Adipocyte (in vitro differentiated cells): ENCODE measurements around the gene LRRC8E.

Experiments used
- DNase-seq: peaks from one replicate; pipeline ENCODE4 v3.0.0-alpha.2; 2015; ENCODE audit warnings: low read depth
- H3K27me3 ChIP-seq: replicated peaks from 2 replicates; pipeline ENCODE4 v1.7.0; 2013; ENCODE audit warnings: mild to moderate bottlenecking, low read length, moderate library complexity; ENCODE audit not compliant: control insufficient read depth, insufficient read depth
- H3K36me3 ChIP-seq: 2 replicates; pipeline ENCODE4 v1.7.0; 2013; ENCODE audit warnings: low read length, mild to moderate bottlenecking, moderate library complexity; ENCODE audit not compliant: control insufficient read depth, insufficient read depth, severe bottlenecking
- H3K4me1 ChIP-seq: 2 replicates; pipeline ENCODE4 v1.7.0; 2013; ENCODE audit warnings: mild to moderate bottlenecking, low read length, moderate library complexity; ENCODE audit not compliant: control insufficient read depth, insufficient read depth
- H3K4me3 ChIP-seq: 2 replicates; pipeline ENCODE4 v1.7.0; 2013; ENCODE audit warnings: mild to moderate bottlenecking, low read length, moderate library complexity
- H3K9ac ChIP-seq: 2 replicates; pipeline ENCODE4 v1.7.0; 2013; ENCODE audit warnings: mild to moderate bottlenecking, low read length, moderate library complexity
- H3K9me3 ChIP-seq: 2 replicates; pipeline ENCODE4 v1.7.0; 2013; ENCODE audit warnings: mild to moderate bottlenecking, low read length, moderate library complexity; ENCODE audit not compliant: control insufficient read depth

LRRC8E gene

DNA sequence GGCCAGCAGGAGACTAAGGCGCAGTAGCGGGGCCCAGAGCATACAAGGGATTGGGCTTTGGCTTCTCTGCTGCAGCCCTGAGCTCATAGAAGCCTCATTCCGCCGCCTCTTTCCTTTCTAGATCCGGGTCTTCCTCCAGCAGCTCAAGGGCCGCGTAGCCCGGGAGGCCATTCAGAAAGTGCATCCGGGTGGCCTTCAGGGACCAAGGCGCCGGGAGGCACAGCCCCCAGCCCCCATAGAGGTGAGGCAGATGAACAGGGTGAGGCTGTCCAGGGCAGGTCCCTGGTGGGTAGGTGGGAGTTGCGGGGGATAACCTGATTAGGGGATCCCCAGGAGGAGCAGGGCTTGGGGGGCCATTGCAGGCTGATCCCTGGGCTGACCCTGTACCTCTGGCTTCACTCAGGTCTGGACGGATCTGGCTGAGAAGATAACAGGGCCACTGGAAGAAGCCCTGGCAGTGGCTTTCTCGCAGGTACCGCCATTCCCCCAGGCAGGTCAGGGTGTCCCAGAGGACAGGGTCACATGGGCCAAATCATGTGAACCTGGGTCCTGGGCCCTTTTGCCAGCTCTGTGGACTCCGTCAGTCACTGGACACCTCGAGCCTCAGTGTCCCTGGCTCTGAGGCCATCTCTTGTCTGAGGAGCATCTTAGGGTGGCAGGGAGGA is 33.1 kb downstream of the LRRC8E start:
- H3K4me3 ChIP-seq: peak overlapping the region; percentile 87
- no peaks in the 10 kb centered on the region for H3K27me3 ChIP-seq
- no peak for DNase-seq
- H3K36me3 ChIP-seq: peaks cover 12% of the 10 kb centered on the region
- peak overlapping the region; percentile 86 for H3K9ac ChIP-seq
- H3K9me3 ChIP-seq: no peaks in the 10 kb centered on the region
- peaks cover 18% of the 10 kb centered on the region for H3K4me1 ChIP-seq

DNA sequence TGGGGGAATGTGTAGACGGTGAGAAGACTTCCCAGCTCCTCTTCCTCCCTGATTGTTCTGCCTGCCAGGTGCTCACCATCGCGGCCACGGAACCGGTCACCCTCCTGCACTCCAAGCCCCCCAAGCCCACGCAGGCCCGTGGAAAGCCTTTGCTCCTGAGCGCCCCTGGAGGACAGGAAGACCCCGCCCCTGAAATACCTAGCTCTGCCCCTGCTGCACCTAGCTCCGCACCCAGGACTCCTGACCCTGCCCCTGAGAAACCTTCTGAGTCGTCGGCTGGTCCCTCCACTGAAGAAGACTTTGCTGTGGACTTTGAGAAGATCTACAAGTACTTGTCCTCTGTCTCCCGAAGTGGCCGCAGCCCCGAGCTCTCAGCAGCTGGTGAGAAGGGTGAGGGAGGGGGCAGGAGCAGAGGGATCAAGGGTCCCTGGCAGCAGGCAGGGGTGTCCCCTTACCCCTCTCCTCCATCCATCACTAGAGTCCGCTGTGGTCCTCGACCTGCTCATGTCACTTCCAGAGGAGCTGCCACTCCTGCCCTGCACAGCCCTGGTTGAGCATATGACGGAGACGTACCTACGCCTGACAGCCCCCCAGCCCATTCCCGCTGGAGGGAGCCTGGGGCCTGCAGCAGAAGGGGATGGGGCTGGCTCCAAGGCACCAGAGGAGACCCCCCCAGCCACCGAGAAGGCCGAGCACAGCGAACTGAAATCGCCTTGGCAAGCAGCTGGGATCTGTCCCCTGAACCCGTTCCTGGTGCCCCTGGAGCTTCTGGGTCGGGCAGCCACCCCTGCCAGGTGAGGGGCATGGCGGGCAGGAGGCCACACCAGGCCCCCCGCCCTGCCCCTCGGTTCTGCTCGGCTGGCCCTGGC is 33.9 kb downstream of the LRRC8E start:
- H3K36me3 ChIP-seq: peaks cover 12% of the 10 kb centered on the region
- no peaks in the 10 kb centered on the region for H3K27me3 ChIP-seq
- H3K9me3 ChIP-seq: no peaks in the 10 kb centered on the region
- H3K4me3 ChIP-seq: peak overlapping the region; percentile 87
- no peak for DNase-seq
- H3K9ac ChIP-seq: peak overlapping the region; percentile 86
- peaks cover 24% of the 10 kb centered on the region for H3K4me1 ChIP-seq

DNA sequence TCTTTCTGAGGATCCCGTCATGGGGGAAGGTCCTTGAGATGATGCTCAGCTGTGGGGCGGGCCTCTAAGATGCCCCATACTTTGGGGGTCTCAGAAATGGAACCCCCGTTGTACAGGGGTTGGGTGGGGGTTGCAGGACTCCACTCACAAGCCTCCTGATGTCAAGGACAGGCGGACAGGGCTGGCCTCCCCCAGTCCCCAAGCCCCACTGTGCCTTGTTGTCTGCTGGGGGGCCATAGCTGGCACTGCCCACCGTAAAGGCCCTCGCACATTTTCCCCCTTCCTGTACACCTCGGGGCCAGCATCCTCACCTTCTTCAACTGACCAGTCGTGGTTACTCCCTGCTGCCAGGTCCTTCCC is 34.5 kb downstream of the LRRC8E start:
- no peaks in the 10 kb centered on the region for H3K27me3 ChIP-seq
- peak overlapping the region; percentile 42 for H3K9ac ChIP-seq
- H3K36me3 ChIP-seq: peaks cover 12% of the 10 kb centered on the region
- H3K9me3 ChIP-seq: no peaks in the 10 kb centered on the region
- H3K4me3 ChIP-seq: no peak overlapping the region
- no peak for DNase-seq
- H3K4me1 ChIP-seq: peaks cover 24% of the 10 kb centered on the region

DNA sequence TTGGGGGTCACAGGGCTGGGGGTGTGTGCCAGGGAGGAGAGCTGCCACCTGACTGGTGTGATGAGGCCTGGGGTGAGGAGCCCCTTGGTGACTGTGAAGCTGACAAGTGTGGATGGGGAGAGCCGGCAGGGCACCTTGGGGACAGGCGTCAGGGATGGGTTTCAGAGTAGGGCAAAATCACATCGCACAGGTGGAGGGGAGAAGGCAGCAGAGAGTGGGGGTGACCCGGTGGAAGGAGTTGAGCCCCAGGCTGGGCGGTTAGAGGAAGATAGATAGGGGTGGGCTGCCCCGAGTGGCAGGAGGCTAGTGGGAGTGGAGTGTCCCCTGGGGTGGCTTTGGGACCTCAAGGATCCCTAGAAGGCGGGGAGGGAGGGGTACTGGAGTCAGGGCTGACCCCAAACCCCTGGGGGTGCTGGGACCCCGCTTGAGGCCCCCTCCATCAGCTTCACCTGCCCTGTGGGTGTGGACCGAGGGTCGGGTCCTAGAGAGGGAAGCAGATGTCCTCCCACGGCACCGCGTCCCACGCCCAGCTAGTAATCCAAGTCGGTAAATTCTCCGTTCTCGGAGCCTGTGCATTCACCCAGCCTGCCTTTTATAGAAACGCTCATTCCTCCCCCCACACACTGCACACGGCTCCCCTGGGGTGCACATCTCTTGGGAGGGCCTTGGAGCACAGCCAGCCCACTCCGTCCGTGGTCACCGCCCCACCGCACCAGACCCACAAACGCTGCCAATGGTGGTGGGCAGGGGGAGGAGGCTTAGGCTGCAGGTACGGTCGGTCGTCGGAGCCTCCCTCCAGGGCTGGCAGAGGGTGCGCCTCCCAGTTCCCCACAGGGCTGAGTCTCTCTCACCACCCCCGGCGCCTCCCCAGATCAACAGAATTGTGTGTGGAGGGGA is 35.2 kb downstream of the LRRC8E start:
- H3K9me3 ChIP-seq: no peaks in the 10 kb centered on the region
- no peak for DNase-seq
- H3K9ac ChIP-seq: peak overlapping the region; percentile 42
- H3K4me3 ChIP-seq: no peak overlapping the region
- H3K27me3 ChIP-seq: no peaks in the 10 kb centered on the region
- peaks cover 12% of the 10 kb centered on the region for H3K36me3 ChIP-seq
- H3K4me1 ChIP-seq: peaks cover 30% of the 10 kb centered on the region

DNA sequence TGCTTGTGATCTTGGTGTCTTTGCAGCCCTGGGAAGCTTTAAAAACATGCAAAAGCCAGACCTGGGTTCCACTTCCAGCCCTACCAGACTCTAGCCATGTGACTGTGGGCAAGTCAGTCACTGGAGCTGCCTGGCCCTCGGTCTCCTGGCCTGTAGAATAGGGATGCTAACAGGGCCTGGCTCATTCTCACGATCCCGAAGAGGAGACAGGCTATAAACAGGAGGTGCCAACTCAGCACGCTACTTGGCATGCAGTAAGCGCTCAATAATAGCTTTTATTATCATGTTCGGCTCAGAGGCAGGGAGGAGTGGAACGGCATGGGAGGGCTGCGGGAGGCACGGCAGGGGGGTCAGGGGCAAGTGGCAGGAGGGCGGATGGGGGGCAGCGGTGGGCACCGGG is 35.9 kb downstream of the LRRC8E start:
- H3K9me3 ChIP-seq: no peaks in the 10 kb centered on the region
- no peaks in the 10 kb centered on the region for H3K27me3 ChIP-seq
- no peak for DNase-seq
- H3K36me3 ChIP-seq: peaks cover 12% of the 10 kb centered on the region
- no peak overlapping the region for H3K9ac ChIP-seq
- H3K4me1 ChIP-seq: peaks cover 36% of the 10 kb centered on the region
- no peak overlapping the region for H3K4me3 ChIP-seq

DNA sequence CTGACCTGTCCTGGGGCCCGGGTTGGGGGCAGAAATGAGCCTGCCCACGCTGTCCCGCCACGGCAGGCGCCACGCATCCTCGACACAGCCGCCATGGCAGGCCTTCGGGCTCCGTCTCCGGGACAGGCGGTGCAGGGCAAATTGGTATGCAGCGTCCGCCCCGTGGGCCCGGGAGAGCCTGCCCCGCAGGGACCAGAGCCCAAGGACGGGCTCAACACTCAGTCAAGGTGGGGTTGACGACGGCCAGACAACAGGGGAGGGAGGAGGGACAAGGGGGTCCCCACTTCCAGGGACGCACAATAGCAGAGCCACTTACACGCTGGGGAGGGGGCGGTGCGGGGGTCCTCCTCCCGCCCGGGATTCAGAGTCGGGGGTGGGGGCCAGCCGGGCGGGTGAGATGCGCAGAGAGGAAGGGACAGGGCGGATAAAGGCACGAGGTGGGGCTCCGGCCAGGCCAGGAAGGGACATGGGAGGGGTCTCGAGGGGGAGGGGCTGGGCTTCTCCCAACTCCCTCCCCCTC is 36.4 kb downstream of the LRRC8E start:
- Histone ChIP-seq H3K27me3 (no peaks in the 10 kb centered on the region), H3K4me1 (peaks cover 38% of the 10 kb centered on the region), H3K9me3 (no peaks in the 10 kb centered on the region), H3K4me3 (no peak overlapping the region), H3K9ac (no peak overlapping the region), H3K36me3 (peaks cover 12% of the 10 kb centered on the region)
- DNase-seq: no peak

DNA sequence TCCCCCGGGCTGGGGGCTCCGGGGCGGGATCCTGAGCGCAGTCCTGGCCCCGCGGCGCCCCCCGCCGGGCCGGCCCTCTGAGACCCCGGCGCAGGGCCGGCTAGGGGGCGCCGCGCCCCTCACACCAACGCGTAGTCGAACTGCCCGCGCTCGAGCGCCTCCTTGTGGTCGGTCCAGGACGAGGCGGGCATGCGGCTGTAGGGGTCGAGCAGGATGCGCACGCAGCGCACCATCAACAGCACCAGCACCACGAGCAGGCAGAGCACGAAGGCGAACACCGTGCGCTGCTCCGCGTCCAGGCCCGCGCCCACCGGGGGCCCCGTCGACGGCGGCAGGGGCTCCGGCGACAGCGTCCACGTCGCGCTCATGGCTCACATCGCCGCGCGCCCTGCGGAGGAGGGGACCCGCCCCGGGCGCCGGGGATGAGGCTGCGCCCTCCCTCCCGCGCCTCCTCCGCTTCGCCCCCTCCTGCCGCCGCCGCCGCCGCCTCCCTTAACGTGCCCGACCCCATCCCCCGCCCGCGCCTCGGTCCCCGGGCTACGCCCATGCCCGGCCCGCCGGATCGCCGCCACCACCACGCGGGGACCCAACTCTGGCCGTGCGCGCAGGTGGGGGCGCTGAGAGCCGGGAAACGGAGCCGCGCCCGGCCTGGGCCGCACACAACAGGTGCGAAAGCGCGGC is 37.0 kb downstream of the LRRC8E start:
- peaks cover 36% of the 10 kb centered on the region for H3K4me1 ChIP-seq
- peaks cover 14% of the 10 kb centered on the region for H3K36me3 ChIP-seq
- H3K4me3 ChIP-seq: peak overlapping the region; percentile 56
- H3K27me3 ChIP-seq: no peaks in the 10 kb centered on the region
- no peak overlapping the region for H3K9ac ChIP-seq
- no peaks in the 10 kb centered on the region for H3K9me3 ChIP-seq
- peak; percentile 89 for DNase-seq

DNA sequence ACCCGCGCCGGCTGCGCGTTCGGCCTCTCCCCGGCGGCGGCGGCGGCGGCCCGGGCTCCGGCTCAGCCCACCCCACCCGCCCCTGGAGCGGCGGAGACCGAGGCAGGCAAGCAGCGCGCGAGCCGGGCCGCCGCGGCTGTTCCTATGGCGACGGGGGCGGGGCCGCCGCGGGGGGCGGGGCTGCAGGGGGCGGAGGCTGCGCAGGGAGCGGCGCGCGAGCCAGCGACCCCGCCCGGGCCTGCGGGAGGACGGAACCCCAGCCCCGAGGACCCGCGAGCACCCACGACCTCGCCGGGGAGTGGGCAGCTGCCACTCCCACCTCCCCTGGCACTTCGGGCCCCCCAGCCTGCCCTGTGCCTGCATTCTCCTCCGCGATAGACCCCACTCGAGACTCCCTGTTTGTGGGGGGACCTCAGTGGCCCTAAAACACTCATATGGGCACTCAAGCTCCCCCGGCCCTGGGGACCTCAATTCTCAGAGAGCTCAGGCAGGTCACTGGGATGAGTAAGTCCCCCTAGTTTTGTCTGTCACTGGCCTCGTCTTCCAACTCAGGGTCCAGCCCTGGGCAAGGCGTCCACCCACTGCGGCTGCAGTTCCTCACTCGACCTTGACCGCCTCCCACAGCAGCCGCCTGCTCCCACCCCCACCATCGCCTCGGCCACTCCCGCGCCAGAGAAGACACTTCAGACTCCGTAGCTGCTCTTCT is 37.9 kb downstream of the LRRC8E start, which contains the start of gene CTXN1:
Gene CTXN1, minus strand, starts transcription at position 115 of the 706 bp plus-strand sequence. CDS start 597 bp downstream, outside the sequence.
- Histone ChIP-seq H3K36me3 (peaks cover 23% of the 10 kb centered on the region), H3K27me3 (no peaks in the 10 kb centered on the region), H3K9ac (peak within 1 kb of the TSS; percentile 83), H3K4me3 (peak within 1 kb of the TSS; percentile 78), H3K9me3 (no peaks in the 10 kb centered on the region), H3K4me1 (peaks cover 36% of the 10 kb centered on the region)
- DNase-seq: peak; percentile 81

DNA sequence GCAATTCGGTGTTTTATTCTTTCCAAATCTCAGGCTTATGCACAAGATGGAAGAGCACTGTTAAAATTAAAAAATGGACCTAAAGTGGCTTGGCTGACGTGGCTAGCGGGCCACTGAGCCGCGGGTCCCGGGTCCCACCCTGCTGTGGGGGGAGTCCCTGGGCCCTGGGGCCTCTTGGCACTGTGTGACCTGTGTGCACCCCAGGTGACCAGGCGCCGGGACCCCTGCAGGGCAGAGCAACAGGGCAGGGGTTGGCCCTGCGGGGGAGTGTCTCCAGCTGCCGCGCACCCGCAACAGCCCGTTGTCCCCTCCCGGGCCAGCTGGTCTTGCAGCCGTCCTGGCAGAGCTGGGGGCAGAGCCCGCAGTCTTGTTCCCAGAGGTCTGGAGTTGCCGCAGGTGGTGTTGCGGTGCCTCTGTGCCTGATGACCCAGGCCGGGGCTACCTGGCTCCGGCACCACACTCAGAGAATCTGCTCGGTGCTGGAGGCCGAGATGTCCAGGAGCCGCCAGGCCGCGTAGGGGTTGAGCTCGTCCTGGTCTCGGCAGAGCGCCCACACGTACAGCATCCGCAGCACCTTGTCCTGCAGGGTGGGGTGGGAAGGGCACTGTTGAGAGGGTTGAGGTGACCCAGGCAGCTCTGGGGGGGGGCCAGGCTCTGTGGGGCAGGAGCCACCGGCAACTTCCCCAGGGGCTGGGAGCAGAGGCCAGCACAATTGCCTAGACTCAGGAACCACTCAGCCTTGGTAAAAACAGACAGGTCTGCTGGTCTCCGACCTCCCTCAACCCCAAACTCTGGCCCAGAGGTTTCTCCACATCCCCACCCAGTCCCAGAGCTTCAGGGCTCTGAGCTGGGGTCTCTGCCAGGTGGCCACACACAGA is 38.7 kb downstream of the LRRC8E start:
- no peaks in the 10 kb centered on the region for H3K27me3 ChIP-seq
- no peak for DNase-seq
- H3K4me1 ChIP-seq: peaks cover 29% of the 10 kb centered on the region
- H3K4me3 ChIP-seq: peak overlapping the region; percentile 78
- H3K9ac ChIP-seq: peak overlapping the region; percentile 83
- no peaks in the 10 kb centered on the region for H3K9me3 ChIP-seq
- peaks cover 31% of the 10 kb centered on the region for H3K36me3 ChIP-seq
